HEK293T (cell line): Measurements from ENCODE around the gene XYLT2.

Experiments used
- CTCF ChIA-PET: fragments of 350-600 bp; formaldehyde crosslinking; extraction: SDS; loops from one replicate; lab custom pipeline; 2021; ENCODE audit warnings: antibody characterized with exemption, inconsistent platforms; lab: Yijun Ruan, JAX
- POLR2A ChIA-PET: fragments of 350-600 bp; formaldehyde crosslinking; extraction: SDS; loops from one replicate; lab custom pipeline; 2020; ENCODE audit warnings: antibody characterized with exemption, inconsistent platforms; lab: Yijun Ruan, JAX
- DNase-seq: peaks from one replicate; pipeline ENCODE4 v3.0.0; 2012; ENCODE audit warnings: mixed read lengths; ENCODE audit errors: extremely low spot score
- ARNT ChIP-seq: fragments of 450-650 bp; IDR thresholded peaks from 2 replicates; pipeline ENCODE4 v1.6.1; 2017; ENCODE audit warnings: mild to moderate bottlenecking
- BHLHE40 ChIP-seq: fragments of 450-650 bp; IDR thresholded peaks from 2 replicates; pipeline ENCODE4 v1.6.1; 2016; ENCODE audit warnings: mild to moderate bottlenecking, moderate library complexity, borderline replicate concordance
- CTBP1 ChIP-seq: fragments of 450-650 bp; IDR thresholded peaks from 2 replicates; pipeline ENCODE4 v1.6.1; 2016; ENCODE audit warnings: borderline replicate concordance
- ELF4 ChIP-seq: fragments of 450-650 bp; IDR thresholded peaks from 2 replicates; pipeline ENCODE4 v1.6.1; 2017; ENCODE audit warnings: antibody characterized with exemption
- FOXA1 ChIP-seq: fragments of 450-650 bp; IDR thresholded peaks from 2 replicates; pipeline ENCODE4 v1.6.1; 2016; ENCODE audit warnings: mild to moderate bottlenecking
- FOXK2 ChIP-seq: fragments of 450-650 bp; IDR thresholded peaks from 2 replicates; pipeline ENCODE4 v1.6.1; 2016; ENCODE audit warnings: mild to moderate bottlenecking
- FOXM1 ChIP-seq: fragments of 450-650 bp; IDR thresholded peaks from 2 replicates; pipeline ENCODE4 v1.6.1; 2017; ENCODE audit warnings: mild to moderate bottlenecking, borderline replicate concordance
- HDGF ChIP-seq: fragments of 450-650 bp; IDR thresholded peaks from 2 replicates; pipeline ENCODE4 v1.6.1; 2017; ENCODE audit warnings: antibody characterized with exemption, borderline replicate concordance
- L3MBTL2 ChIP-seq: fragments of 450-650 bp; conservative IDR thresholded peaks from 2 replicates; pipeline ENCODE4 v1.6.1; 2016; ENCODE audit warnings: mild to moderate bottlenecking
- LEF1 ChIP-seq: fragments of 450-650 bp; IDR thresholded peaks from 2 replicates; pipeline ENCODE4 v1.6.1; 2017; ENCODE audit warnings: mild to moderate bottlenecking, borderline replicate concordance
- NFRKB ChIP-seq: fragments of 450-650 bp; IDR thresholded peaks from 2 replicates; pipeline ENCODE4 v1.6.1; 2016; ENCODE audit warnings: mild to moderate bottlenecking, moderate library complexity
- PKNOX1 ChIP-seq: fragments of 450-650 bp; IDR thresholded peaks from 2 replicates; pipeline ENCODE4 v1.6.1; 2016
- SP1 ChIP-seq: fragments of 450-650 bp; IDR thresholded peaks from 2 replicates; pipeline ENCODE4 v1.6.1; 2017
- SUZ12 ChIP-seq: fragments of 450-650 bp; IDR thresholded peaks from 2 replicates; pipeline ENCODE4 v1.6.1; 2016; ENCODE audit warnings: mild to moderate bottlenecking
- TARDBP ChIP-seq: fragments of 450-650 bp; IDR thresholded peaks from 2 replicates; pipeline ENCODE4 v1.6.1; 2016
- ZNF384 ChIP-seq: fragments of 450-650 bp; IDR thresholded peaks from 2 replicates; pipeline ENCODE4 v1.6.1; 2016

Gene XYLT2

GRCh38 chr17:50367401-50367800 lies 21.5 kb downstream of the XYLT2 start:
- no peak for DNase-seq
- ChIA-PET CTCF (no interaction called here), POLR2A (interaction anchor here (0.9 to 1.4 kb wide), 2 partner anchors 21 to 112 kb away, joined by 3 read pairs; no protein-coding TSS in a partner anchor)
- TF ChIP-seq LEF1 = no peak
- TF ChIP-seq ELF4 = no peak
- no peak for TF ChIP-seq FOXK2
- no peak for TF ChIP-seq SUZ12
- TF ChIP-seq PKNOX1 = no peak
- TF ChIP-seq ZNF384 = no peak
- no peak for TF ChIP-seq CTBP1
- TF ChIP-seq NFRKB = no peak
- no peak for TF ChIP-seq L3MBTL2
- no peak for TF ChIP-seq FOXM1
- TF ChIP-seq TARDBP = no peak
- TF ChIP-seq BHLHE40 = no peak

- TF ChIP-seq ZNF384 (no peak), NFRKB (no peak), SUZ12 (no peak)
- POLR2A ChIA-PET = no interaction called here
- DNase-seq = no peak
- CTCF ChIA-PET = interaction anchor here (1.2 kb wide), 1 partner anchor 8 kb away, joined by 3 read pairs; no protein-coding TSS in a partner anchor
Measured at GRCh38 chr17:50370052-50370451, 24.1 kb downstream of the XYLT2 start.

GRCh38 chr17:50371526-50371925 lies 25.6 kb downstream of the XYLT2 start:
- CTCF ChIA-PET = interaction anchor here (1.0 kb wide), 1 partner anchor 10 kb away, joined by 9 read pairs; no protein-coding TSS in a partner anchor
- POLR2A ChIA-PET = interaction anchor here (3.0 to 3.3 kb wide), 2 partner anchors 9 to 26 kb away, joined by 15 to 27 read pairs; partner anchors contain the start of gene LRRC59
- no peak for DNase-seq
- TF ChIP-seq ELF4 (no peak), TARDBP (no peak), L3MBTL2 (no peak), CTBP1 (no peak)

GRCh38 chr17:50372222-50372757 lies 26.4 kb downstream of the XYLT2 start:
- DNase-seq = no peak
- ChIA-PET CTCF (interaction anchor here (1.0 kb wide), 2 partner anchors 10 kb away, joined by 5 to 9 read pairs; no protein-coding TSS in a partner anchor), POLR2A (interaction anchor here (3.0 to 3.3 kb wide), 2 partner anchors 10 to 25 kb away, joined by 15 to 27 read pairs; partner anchors contain the start of gene LRRC59)
- TF ChIP-seq ARNT = no peak
- no peak for TF ChIP-seq ELF4
- TF ChIP-seq FOXM1 = no peak
- TF ChIP-seq ZNF384 = no peak
- no peak for TF ChIP-seq BHLHE40
- TF ChIP-seq SP1 = no peak
- TF ChIP-seq SUZ12 = no peak
- no peak for TF ChIP-seq TARDBP
- TF ChIP-seq PKNOX1 = no peak
- TF ChIP-seq FOXK2 = no peak
- TF ChIP-seq CTBP1 = no peak
- no peak for TF ChIP-seq L3MBTL2
- no peak for TF ChIP-seq FOXA1

GRCh38 chr17:50372758-50373556 lies 27.0 kb downstream of the XYLT2 start, which contains the start of the genes EME1 and MRPL27:
Gene EME1, plus strand, starts transcription at chr17:50373229. Its CDS starts 1,980 bp downstream, at chr17:50375209.
Gene MRPL27, minus strand, starts transcription at chr17:50373184. Its CDS starts 14 bp downstream, at chr17:50373170.
- ChIA-PET POLR2A (interaction anchor here (3.0 to 3.3 kb wide), 2 partner anchors 10 to 25 kb away, joined by 15 to 27 read pairs; partner anchors contain the start of gene LRRC59), CTCF (interaction anchor here (1.0 kb wide), 1 partner anchor 11 kb away, joined by 5 read pairs; no protein-coding TSS in a partner anchor)
- peak; percentile 92 for DNase-seq
- no peak for TF ChIP-seq FOXK2
- TF ChIP-seq NFRKB = peak; percentile 71; the same call in 1 of the 2 replicates
- TF ChIP-seq TARDBP = no peak
- no peak for TF ChIP-seq FOXM1
- TF ChIP-seq PKNOX1 = peak; percentile 79
- peak; percentile 97 for TF ChIP-seq ELF4
- TF ChIP-seq BHLHE40 = no peak
- TF ChIP-seq ARNT = no peak
- no peak for TF ChIP-seq ZNF384
- peak; percentile 62; the same call in 1 of the 2 replicates for TF ChIP-seq HDGF
- no peak; the same call in 1 of the 2 replicates for TF ChIP-seq LEF1
- TF ChIP-seq FOXA1 = no peak
- TF ChIP-seq CTBP1 = no peak
- TF ChIP-seq L3MBTL2 = peak; percentile 93
- TF ChIP-seq SP1 = no peak
- no peak for TF ChIP-seq SUZ12

- ChIA-PET CTCF (interaction anchor here (0.8 kb wide), 1 partner anchor 23 kb away, joined by 4 read pairs; the partner anchor contains the start of gene LRRC59), POLR2A (interaction anchor here (0.9 to 3.3 kb wide), 4 partner anchors 11 to 24 kb away, joined by 3 to 27 read pairs (median 10); partner anchors contain the start of gene LRRC59)
- TF ChIP-seq HDGF = no peak
- no peak for TF ChIP-seq TARDBP
- TF ChIP-seq ELF4 = no peak
- TF ChIP-seq LEF1 = no peak
- no peak for TF ChIP-seq BHLHE40
- no peak for DNase-seq
Measured at GRCh38 chr17:50373705-50374104, 27.8 kb downstream of the XYLT2 start.
